ENCODE results near the gene EFHD2.
"Not testable (repeated sequence)": the region's sequence is repeated elsewhere in the genome, so short reads cannot be mapped to it uniquely, and the experiment has no call there.

DNA sequence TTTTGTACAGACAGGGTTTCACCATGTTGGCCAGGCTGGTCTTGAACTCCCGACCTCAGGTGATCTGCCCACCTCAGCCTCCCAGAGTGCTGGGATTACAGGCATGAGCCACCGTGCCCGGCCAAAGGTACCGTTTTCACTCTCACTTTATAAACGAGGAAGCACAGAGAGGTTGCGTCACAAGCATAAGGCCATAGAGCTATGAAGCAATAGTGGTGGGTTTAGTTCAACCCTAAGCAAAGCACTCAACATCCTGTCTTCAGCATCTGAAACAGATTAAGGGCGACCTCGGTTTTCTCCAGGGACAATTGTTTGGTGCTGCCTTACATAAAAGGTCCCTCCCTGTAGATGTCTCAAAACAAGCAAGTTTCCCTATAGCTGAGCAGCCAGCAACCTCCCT lies 25.1 kb downstream of the EFHD2 start:
- TF ChIP-seq, protein P1, sequence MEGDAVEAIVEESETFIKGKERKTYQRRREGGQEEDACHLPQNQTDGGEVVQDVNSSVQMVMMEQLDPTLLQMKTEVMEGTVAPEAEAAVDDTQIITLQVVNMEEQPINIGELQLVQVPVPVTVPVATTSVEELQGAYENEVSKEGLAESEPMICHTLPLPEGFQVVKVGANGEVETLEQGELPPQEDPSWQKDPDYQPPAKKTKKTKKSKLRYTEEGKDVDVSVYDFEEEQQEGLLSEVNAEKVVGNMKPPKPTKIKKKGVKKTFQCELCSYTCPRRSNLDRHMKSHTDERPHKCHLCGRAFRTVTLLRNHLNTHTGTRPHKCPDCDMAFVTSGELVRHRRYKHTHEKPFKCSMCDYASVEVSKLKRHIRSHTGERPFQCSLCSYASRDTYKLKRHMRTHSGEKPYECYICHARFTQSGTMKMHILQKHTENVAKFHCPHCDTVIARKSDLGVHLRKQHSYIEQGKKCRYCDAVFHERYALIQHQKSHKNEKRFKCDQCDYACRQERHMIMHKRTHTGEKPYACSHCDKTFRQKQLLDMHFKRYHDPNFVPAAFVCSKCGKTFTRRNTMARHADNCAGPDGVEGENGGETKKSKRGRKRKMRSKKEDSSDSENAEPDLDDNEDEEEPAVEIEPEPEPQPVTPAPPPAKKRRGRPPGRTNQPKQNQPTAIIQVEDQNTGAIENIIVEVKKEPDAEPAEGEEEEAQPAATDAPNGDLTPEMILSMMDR (IDR thresholded peaks at IDR 0.05) = not testable (repeated sequence)
- not testable (repeated sequence) for TF ChIP-seq POLR2A (IDR thresholded peaks at IDR 0.05)
